ENCODE measurements around the gene MALL. TPM values are rescaled to one million over a fixed set of nuclear protein-coding genes. Genes with fewer than 3 reads are reported as not detected.

The MALL gene
- total and polyA plus RNA-seq, 2 experiments from 2014 or later, result 5.9 to 9.3 TPM

DNA sequence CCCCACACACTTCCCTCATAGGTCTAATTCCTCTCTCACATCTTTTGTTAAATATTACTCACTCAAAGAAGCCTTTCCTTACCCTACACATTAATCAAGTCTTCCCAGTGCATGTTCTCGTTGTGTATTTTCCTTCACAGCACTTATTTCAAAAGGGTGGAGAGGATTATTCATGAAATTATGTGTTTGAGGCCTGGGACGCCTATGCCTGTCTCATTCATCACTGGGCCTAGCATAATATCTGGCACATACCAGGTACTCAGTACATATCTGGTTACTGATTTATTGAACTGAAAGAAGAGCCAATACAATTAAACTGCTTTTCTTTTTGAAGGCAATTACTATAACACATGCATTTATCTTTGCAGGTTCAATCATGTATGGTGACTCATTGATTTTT is 15.1 kb upstream of the MALL start:
- Histone ChIP-seq H3K27me3 (ENCODE audit: insufficient read depth) (no peaks in the 10 kb centered on the region), H3K9me2 (ENCODE audit: insufficient read depth) (no peaks in the 10 kb centered on the region), H3K27ac (ENCODE audit: low read depth) (no peak overlapping the region), H3K4me1 (ENCODE audit: insufficient read depth) (no peaks in the 10 kb centered on the region), H2AFZ (no peak overlapping the region), H3K4me2 (no peak overlapping the region), H3K36me3 (ENCODE audit: insufficient read depth) (no peaks in the 10 kb centered on the region), H4K20me1 (replicated peaks; ENCODE audit: insufficient read depth) (no peaks in the 10 kb centered on the region), H3K79me2 (replicated peaks; ENCODE audit: insufficient read depth) (no peaks in the 10 kb centered on the region), H3F3A (replicated peaks; ENCODE audit: low read depth) (no peaks in the 10 kb centered on the region), H3K4me3 (no peak overlapping the region)
- Mint-ChIP-seq H3K9me3 (0 out of 3 replicates have a peak, but pooled peaks cover 2% of the 10 kb centered on the region), H3K27me3 (ENCODE audit: insufficient read depth, low read depth, poor library complexity) (peaks cover 2% of the 10 kb centered on the region), H3K27ac (no peak overlapping the region), H3K4me1 (no peaks in the 10 kb centered on the region), H3K4me3 (no peak overlapping the region), H3K36me3 (ENCODE audit: low read depth) (no peaks in the 10 kb centered on the region)
- no peak for ATAC-seq
- TF ChIP-seq ETS1 (IDR thresholded peaks at IDR 0.05), result no peak
- no peak for TF ChIP-seq ZNF114 (CRISPR knock-in tag; IDR thresholded peaks at IDR 0.05)
- TF ChIP-seq, protein P1, sequence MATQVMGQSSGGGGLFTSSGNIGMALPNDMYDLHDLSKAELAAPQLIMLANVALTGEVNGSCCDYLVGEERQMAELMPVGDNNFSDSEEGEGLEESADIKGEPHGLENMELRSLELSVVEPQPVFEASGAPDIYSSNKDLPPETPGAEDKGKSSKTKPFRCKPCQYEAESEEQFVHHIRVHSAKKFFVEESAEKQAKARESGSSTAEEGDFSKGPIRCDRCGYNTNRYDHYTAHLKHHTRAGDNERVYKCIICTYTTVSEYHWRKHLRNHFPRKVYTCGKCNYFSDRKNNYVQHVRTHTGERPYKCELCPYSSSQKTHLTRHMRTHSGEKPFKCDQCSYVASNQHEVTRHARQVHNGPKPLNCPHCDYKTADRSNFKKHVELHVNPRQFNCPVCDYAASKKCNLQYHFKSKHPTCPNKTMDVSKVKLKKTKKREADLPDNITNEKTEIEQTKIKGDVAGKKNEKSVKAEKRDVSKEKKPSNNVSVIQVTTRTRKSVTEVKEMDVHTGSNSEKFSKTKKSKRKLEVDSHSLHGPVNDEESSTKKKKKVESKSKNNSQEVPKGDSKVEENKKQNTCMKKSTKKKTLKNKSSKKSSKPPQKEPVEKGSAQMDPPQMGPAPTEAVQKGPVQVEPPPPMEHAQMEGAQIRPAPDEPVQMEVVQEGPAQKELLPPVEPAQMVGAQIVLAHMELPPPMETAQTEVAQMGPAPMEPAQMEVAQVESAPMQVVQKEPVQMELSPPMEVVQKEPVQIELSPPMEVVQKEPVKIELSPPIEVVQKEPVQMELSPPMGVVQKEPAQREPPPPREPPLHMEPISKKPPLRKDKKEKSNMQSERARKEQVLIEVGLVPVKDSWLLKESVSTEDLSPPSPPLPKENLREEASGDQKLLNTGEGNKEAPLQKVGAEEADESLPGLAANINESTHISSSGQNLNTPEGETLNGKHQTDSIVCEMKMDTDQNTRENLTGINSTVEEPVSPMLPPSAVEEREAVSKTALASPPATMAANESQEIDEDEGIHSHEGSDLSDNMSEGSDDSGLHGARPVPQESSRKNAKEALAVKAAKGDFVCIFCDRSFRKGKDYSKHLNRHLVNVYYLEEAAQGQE (IDR thresholded peaks at IDR 0.05; ENCODE audit: unreplicated experiment), result no peak
- no peak for TF ChIP-seq POLR2AphosphoS5 (IDR thresholded peaks at IDR 0.05; ENCODE audit: low read depth)
- TF ChIP-seq EZH2 (IDR thresholded peaks at IDR 0.05; ENCODE audit: low read depth, unreplicated experiment), result no peak
- TF ChIP-seq EZH2phosphoT487 (IDR thresholded peaks at IDR 0.05; ENCODE audit: unreplicated experiment), result no peak
- TF ChIP-seq CREB1 (CRISPR knock-in tag; IDR thresholded peaks at IDR 0.05; ENCODE audit: low read depth), result no peak
- TF ChIP-seq NANOG (IDR thresholded peaks at IDR 0.05; ENCODE audit: borderline replicate concordance), result no peak
- TF ChIP-seq ZNF462 (CRISPR knock-in tag; IDR thresholded peaks at IDR 0.05), result no peak
- no peak for TF ChIP-seq STAT1 (IDR thresholded peaks at IDR 0.05; ENCODE audit: unreplicated experiment)
- TF ChIP-seq ZNF331 (CRISPR knock-in tag; IDR thresholded peaks at IDR 0.05; ENCODE audit: low read depth), result no peak
- no peak for DNase-seq (ENCODE audit: low spot score)

Data from GM23338 (cell line).